ENCODE measurements around the gene SUPT6H. TPM values are rescaled to one million over a fixed set of nuclear protein-coding genes. Genes with fewer than 3 reads are reported as not detected.
"Not testable (repeated sequence)": the region's sequence is repeated elsewhere in the genome, so short reads cannot be mapped to it uniquely, and the experiment has no call there.

The SUPT6H gene
- total RNA-seq, 2 experiments from 2014 or later: 80.6 to 85.8 TPM

GRCh38 chr17:28718333-28719020 is 56.5 kb downstream of the SUPT6H start:
- Mint-ChIP-seq H3K9me3 (ENCODE audit: low read depth) (no peaks in the 10 kb centered on the region), H3K36me3 (ENCODE audit: low read depth) (peaks cover 36% of the 10 kb centered on the region), H3K27me3 (peaks cover 17% of the 10 kb centered on the region), H3K27ac (peak overlapping the region; percentile 70), H3K4me1 (peaks cover 34% of the 10 kb centered on the region), H3K4me3 (peak overlapping the region; percentile 99)
- intact Hi-C loops (cut with DNase I, micrococcal nuclease): loop anchor here (1.0 kb wide), 6 partner anchors 7 to 383 kb away; partner anchors contain the start of genes PROCA1 (in 2 of the 2), BLTP2 (in 1 of the 2), DHRS13 (in 1 of the 2) and IFT20 (in 1 of the 2)
- DNase-seq: no peak
- CTCF ChIA-PET: interaction anchor here (2.5 kb wide), 1 partner anchor 10 kb away, joined by 22 read pairs; the partner anchor contains the start of gene NEK8
- no peak for ATAC-seq
- POLR2A ChIA-PET: interaction anchor here (1.5 kb wide), 1 partner anchor 233 kb away, joined by 19 read pairs; the partner anchor contains the start of gene PHF12

GRCh38 chr17:28719021-28719433 is 57.0 kb downstream of the SUPT6H start:
- ChIA-PET CTCF (interaction anchor here (0.8 to 2.5 kb wide), 14 partner anchors 8 to 245 kb away, joined by 3 to 23 read pairs (median 6); partner anchors contain the start of genes ALDOC, FAM222B, NEK8 and PHF12), POLR2A (interaction anchor here (0.6 to 3.3 kb wide), 17 partner anchors 8 to 573 kb away, joined by 3 to 35 read pairs (median 5); partner anchors contain the start of genes BLTP2, IFT20, NEK8 and PHF12)
- Mint-ChIP-seq H3K9me3 (ENCODE audit: low read depth) (no peaks in the 10 kb centered on the region), H3K4me1 (peaks cover 40% of the 10 kb centered on the region), H3K27ac (peak overlapping the region; percentile 99), H3K27me3 (peaks cover 15% of the 10 kb centered on the region), H3K4me3 (peak overlapping the region; percentile 99), H3K36me3 (ENCODE audit: low read depth) (peaks cover 42% of the 10 kb centered on the region)
- ATAC-seq (peak; percentile 0), DNase-seq (no peak)
- intact Hi-C loops (cut with DNase I, micrococcal nuclease): loop anchor here (1.0 kb wide), 6 partner anchors 8 to 384 kb away; partner anchors contain the start of genes PROCA1 (in 2 of the 2), BLTP2 (in 1 of the 2), DHRS13 (in 1 of the 2) and IFT20 (in 1 of the 2)

- Mint-ChIP-seq H3K9me3 (ENCODE audit: low read depth) (no peaks in the 10 kb centered on the region), H3K4me3 (peak overlapping the region; percentile 99), H3K27ac (peak overlapping the region; percentile 99), H3K4me1 (peaks cover 53% of the 10 kb centered on the region), H3K27me3 (peaks cover 9% of the 10 kb centered on the region), H3K36me3 (ENCODE audit: low read depth) (peaks cover 56% of the 10 kb centered on the region)
- DNase-seq (peak; percentile 61), ATAC-seq (no peak)
- ChIA-PET POLR2A (interaction anchor here (0.5 to 3.3 kb wide), 11 partner anchors 8 to 231 kb away, joined by 3 to 35 read pairs (median 8); partner anchors contain the start of genes BLTP2, NEK8, PHF12 and PROCA1), CTCF (interaction anchor here (0.6 to 2.5 kb wide), 11 partner anchors 8 to 233 kb away, joined by 3 to 23 read pairs (median 6); partner anchors contain the start of genes ALDOC, NEK8, PHF12 and PIGS)
- intact Hi-C loops (cut with DNase I, micrococcal nuclease): loop anchor here (1.0 to 10.0 kb wide), 3 partner anchors 8 to 894 kb away; partner anchors contain the start of gene NEK8 (in 1 of the 2)
Measured at GRCh38 chr17:28720247-28720996, 58.4 kb downstream of the SUPT6H start.

- Mint-ChIP-seq H3K4me3 (peak overlapping the region; percentile 99), H3K36me3 (ENCODE audit: low read depth) (peaks cover 60% of the 10 kb centered on the region), H3K27ac (peak overlapping the region; percentile 99), H3K4me1 (peaks cover 53% of the 10 kb centered on the region)
- DNase-seq: peak; percentile 30
- ChIA-PET CTCF (interaction anchor here (0.7 to 1.3 kb wide), 2 partner anchors 90 to 271 kb away, joined by 3 read pairs; no protein-coding TSS in a partner anchor), POLR2A (interaction anchor here (2.0 to 3.3 kb wide), 3 partner anchors 7 to 228 kb away, joined by 13 to 35 read pairs (median 31); partner anchors contain the start of genes NEK8 and PROCA1)
- not testable (repeated sequence) for H3K9me3 Mint-ChIP-seq (ENCODE audit: low read depth); ATAC-seq; H3K27me3 Mint-ChIP-seq
- intact Hi-C loops (cut with DNase I, micrococcal nuclease): loop anchor here (1.0 to 10.0 kb wide), 3 partner anchors 7 to 894 kb away; partner anchors contain the start of gene NEK8 (in 1 of the 2)
Measured at GRCh38 chr17:28720997-28721329, 59.0 kb downstream of the SUPT6H start.

- CTCF ChIA-PET: interaction anchor here (0.7 to 1.4 kb wide), 5 partner anchors 28 to 425 kb away, joined by 3 to 5 read pairs (median 3); no protein-coding TSS in a partner anchor
- POLR2A ChIA-PET: interaction anchor here (0.7 kb wide), 2 partner anchors 204 to 387 kb away, joined by 4 to 11 read pairs; no protein-coding TSS in a partner anchor
- H3K27ac Mint-ChIP-seq: peak overlapping the region; percentile 99
- no peaks in the 10 kb centered on the region for H3K9me3 Mint-ChIP-seq (ENCODE audit: low read depth)
- peaks cover 3% of the 10 kb centered on the region for H3K27me3 Mint-ChIP-seq
- intact Hi-C loops (cut with DNase I, micrococcal nuclease): loop anchor here (10.0 kb wide), 2 partner anchors 392 to 892 kb away; no protein-coding TSS in a partner anchor
- peaks cover 58% of the 10 kb centered on the region for H3K4me1 Mint-ChIP-seq
- ATAC-seq (no peak), DNase-seq (no peak)
- peak overlapping the region; percentile 99 for H3K4me3 Mint-ChIP-seq
- H3K36me3 Mint-ChIP-seq (ENCODE audit: low read depth): peaks cover 60% of the 10 kb centered on the region
Measured at GRCh38 chr17:28722417-28723158, 60.6 kb downstream of the SUPT6H start.

- H3K36me3 Mint-ChIP-seq (ENCODE audit: low read depth): peaks cover 60% of the 10 kb centered on the region
- H3K27me3 Mint-ChIP-seq: peaks cover under 1% of the 10 kb centered on the region
- intact Hi-C loops (cut with DNase I, micrococcal nuclease): loop anchor here (10.0 kb wide), 2 partner anchors 392 to 892 kb away; no protein-coding TSS in a partner anchor
Measured at GRCh38 chr17:28723159-28723835, 61.3 kb downstream of the SUPT6H start.

GRCh38 chr17:28723836-28724499 is 62.0 kb downstream of the SUPT6H start:
- H3K9me3 Mint-ChIP-seq (ENCODE audit: low read depth); H3K27me3 Mint-ChIP-seq; DNase-seq; ATAC-seq: not testable (repeated sequence)
- POLR2A ChIA-PET: interaction anchor here (1.0 to 6.3 kb wide), 2 partner anchors 23 to 118 kb away, joined by 4 to 111 read pairs; partner anchors contain the start of genes FAM222B and TRAF4
- CTCF ChIA-PET: interaction anchor here (1.4 to 8.9 kb wide), 3 partner anchors 24 to 228 kb away, joined by 3 to 294 read pairs (median 94); partner anchors contain the start of genes PHF12 and TRAF4
- intact Hi-C loops (cut with DNase I, micrococcal nuclease): loop anchor here (10.0 kb wide), 2 partner anchors 391 to 891 kb away; no protein-coding TSS in a partner anchor
- Mint-ChIP-seq H3K36me3 (ENCODE audit: low read depth) (peaks cover 60% of the 10 kb centered on the region), H3K4me3 (peak overlapping the region; percentile 99), H3K4me1 (peaks cover 55% of the 10 kb centered on the region), H3K27ac (peak overlapping the region; percentile 90)

More at GRCh38 chr17:28723159-28723835, 61.3 kb downstream of the SUPT6H start:
- DNase-seq: no peak
- peak overlapping the region; percentile 90 for H3K27ac Mint-ChIP-seq
- ChIA-PET POLR2A (interaction anchor here (0.7 to 6.3 kb wide), 3 partner anchors 24 to 203 kb away, joined by 4 to 111 read pairs (median 11); partner anchors contain the start of genes FAM222B and TRAF4), CTCF (interaction anchor here (1.4 to 8.9 kb wide), 2 partner anchors 24 to 88 kb away, joined by 3 to 294 read pairs; partner anchors contain the start of gene TRAF4)
- no peak for ATAC-seq
- H3K9me3 Mint-ChIP-seq (ENCODE audit: low read depth): no peaks in the 10 kb centered on the region
- peak overlapping the region; percentile 99 for H3K4me3 Mint-ChIP-seq
- peaks cover 57% of the 10 kb centered on the region for H3K4me1 Mint-ChIP-seq

- peak; percentile 20 for DNase-seq
- no peaks in the 10 kb centered on the region for H3K27me3 Mint-ChIP-seq
- peaks cover 60% of the 10 kb centered on the region for H3K36me3 Mint-ChIP-seq (ENCODE audit: low read depth)
- H3K9me3 Mint-ChIP-seq (ENCODE audit: low read depth): no peaks in the 10 kb centered on the region
- H3K4me1 Mint-ChIP-seq: peaks cover 56% of the 10 kb centered on the region
- H3K27ac Mint-ChIP-seq: peak overlapping the region; percentile 90
- intact Hi-C loops (cut with DNase I, micrococcal nuclease): loop anchor here (5.0 to 10.0 kb wide), 6 partner anchors 38 to 890 kb away; partner anchors contain the start of genes ABHD15 (in 1 of the 2), NUFIP2 (in 1 of the 2) and TP53I13 (in 1 of the 2)
- CTCF ChIA-PET: interaction anchor here (0.5 to 8.9 kb wide), 6 partner anchors 9 to 233 kb away, joined by 3 to 294 read pairs (median 4); partner anchors contain the start of genes PHF12 and TRAF4
- ATAC-seq: no peak
- peak overlapping the region; percentile 99 for H3K4me3 Mint-ChIP-seq
- POLR2A ChIA-PET: interaction anchor here (0.6 to 6.3 kb wide), 7 partner anchors 8 to 169 kb away, joined by 3 to 111 read pairs (median 4); partner anchors contain the start of genes FAM222B and TRAF4
Measured at GRCh38 chr17:28724500-28725165, 62.6 kb downstream of the SUPT6H start.
